AG09309 (cell line): ENCODE data around the gene ALDH1A3.

ENCODE experiments used
- DNase-seq: peaks from one replicate; pipeline ENCODE4 v3.0.0-alpha.2; 2010; ENCODE audit warnings: low read depth
- H3K4me3 ChIP-seq: 2 replicates; pipeline ENCODE4 v1.5.1; 2011; ENCODE audit warnings: mild to moderate bottlenecking, low read depth, low read length, moderate library complexity; ENCODE audit not compliant: control insufficient read depth
- TF ChIP-seq, protein P1 (sequence below): IDR thresholded peaks from 2 replicates; pipeline ENCODE4 v1.5.1; 2011; ENCODE audit warnings: mild to moderate bottlenecking, low read depth, low read length, inconsistent platforms; ENCODE audit not compliant: insufficient read depth, control insufficient read depth; ENCODE audit errors: missing control alignments

ALDH1A3 gene

DNA sequence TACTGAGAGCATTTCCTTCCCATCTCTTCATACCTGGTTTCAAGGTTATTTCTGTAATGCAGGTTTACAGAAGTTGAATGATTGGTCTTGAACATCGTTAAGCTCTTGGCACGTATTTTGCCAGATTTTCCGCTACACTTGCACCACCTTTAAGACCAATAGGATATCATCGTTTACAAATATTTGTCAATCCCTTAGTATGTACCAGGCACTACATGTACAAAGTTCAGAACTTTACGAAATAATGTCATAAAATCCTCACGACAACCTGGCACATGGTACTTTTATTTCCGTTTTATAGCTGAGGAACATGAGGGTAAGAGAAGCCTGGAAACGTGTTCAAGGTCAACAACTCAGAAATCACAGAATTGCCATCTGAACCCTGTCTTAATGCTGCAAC is 45.8 kb downstream of the ALDH1A3 start:
- no peak overlapping the region for H3K4me3 ChIP-seq
- DNase-seq: no peak
- TF ChIP-seq, protein P1, sequence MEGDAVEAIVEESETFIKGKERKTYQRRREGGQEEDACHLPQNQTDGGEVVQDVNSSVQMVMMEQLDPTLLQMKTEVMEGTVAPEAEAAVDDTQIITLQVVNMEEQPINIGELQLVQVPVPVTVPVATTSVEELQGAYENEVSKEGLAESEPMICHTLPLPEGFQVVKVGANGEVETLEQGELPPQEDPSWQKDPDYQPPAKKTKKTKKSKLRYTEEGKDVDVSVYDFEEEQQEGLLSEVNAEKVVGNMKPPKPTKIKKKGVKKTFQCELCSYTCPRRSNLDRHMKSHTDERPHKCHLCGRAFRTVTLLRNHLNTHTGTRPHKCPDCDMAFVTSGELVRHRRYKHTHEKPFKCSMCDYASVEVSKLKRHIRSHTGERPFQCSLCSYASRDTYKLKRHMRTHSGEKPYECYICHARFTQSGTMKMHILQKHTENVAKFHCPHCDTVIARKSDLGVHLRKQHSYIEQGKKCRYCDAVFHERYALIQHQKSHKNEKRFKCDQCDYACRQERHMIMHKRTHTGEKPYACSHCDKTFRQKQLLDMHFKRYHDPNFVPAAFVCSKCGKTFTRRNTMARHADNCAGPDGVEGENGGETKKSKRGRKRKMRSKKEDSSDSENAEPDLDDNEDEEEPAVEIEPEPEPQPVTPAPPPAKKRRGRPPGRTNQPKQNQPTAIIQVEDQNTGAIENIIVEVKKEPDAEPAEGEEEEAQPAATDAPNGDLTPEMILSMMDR: no peak

DNA sequence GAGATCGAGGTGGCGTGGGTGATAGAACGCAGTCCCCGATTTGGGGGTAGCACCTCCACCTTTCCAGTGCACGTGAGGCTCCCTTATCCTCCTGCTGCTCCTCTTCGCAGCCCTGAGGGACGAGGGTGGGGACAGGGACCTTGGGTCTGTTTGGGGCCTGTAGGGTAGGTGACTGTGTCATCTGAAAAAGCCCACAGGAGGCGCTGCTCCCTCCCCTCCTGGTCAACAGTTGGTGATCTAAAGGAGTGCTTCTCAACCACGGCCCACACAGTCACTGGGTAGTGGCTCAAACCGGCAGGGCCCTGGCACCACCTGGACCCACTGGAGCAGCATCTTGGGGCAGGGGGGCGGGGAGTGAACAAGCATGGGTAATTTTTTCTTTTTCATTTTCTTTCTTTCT is 46.6 kb downstream of the ALDH1A3 start:
- DNase-seq: no peak
- H3K4me3 ChIP-seq: no peak overlapping the region
- TF ChIP-seq, protein P1: no peak

DNA sequence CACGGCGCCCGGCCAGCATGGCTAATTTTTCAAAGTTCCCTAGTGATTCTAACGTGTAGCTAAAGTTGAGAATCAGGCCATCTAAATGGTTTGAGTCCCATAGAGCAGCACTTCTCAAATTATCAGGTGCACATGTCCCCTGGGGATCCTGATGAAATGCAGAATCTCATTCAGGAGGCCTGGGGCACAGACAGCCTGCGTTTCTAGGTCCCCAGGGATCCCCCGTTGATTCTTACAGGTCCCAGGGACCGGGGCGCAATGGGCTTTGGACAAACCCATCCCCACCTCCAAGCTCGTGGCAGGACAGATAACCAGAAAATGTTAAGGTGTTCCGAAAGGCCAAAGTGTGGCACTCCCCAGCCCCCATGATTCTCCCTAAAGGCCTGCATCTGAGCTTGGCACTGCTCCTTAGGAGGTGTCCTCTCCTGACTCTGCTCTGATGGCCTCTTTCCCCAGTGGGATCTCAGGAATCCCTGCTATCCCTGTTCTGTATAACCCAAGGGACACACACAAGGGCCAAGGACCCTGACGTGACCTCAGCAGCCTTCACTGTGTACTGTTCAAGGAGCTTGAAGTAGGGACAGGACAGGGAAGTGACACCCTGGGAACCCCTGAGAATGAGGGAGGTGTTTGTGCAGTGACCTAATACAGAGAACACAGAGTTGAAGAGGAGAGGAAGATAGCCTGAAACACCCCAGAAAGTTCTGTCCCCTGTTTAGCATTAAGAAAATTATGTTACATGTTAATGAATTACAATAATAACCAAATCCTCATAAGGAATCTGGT is 47.5 kb downstream of the ALDH1A3 start:
- TF ChIP-seq, protein P1: no peak
- H3K4me3 ChIP-seq: no peak overlapping the region
- no peak for DNase-seq

DNA sequence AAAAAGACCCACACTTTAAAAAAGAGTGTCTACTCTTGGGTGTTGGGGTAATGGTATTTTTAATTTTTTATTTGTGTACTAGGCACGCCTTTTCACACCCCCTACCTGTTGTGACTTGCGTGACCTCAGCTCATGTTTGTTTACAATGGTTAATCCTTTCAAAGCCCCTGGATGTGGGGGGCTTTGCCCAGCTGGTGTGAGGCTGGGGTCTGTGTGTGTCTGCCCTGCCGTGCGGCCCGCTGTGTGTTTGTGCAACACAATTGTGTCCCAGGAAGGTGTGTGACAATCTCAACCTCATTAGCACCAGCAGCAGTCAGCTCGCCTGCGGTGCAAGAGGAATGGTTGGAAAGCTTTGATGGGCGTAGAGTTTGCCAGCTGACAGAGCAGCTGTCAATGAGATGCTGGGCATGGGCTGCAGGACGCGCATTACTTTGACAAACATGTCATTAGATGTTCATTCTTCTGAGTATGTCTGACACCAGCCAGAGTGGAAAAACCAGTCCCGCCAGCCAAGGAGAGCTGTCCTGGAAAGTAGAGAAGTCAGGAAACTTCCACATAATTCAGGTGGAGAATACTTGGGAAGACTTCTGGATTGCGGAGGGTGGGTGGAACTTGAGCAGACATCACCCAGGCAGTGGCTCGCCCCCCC is 49.1 kb downstream of the ALDH1A3 start:
- DNase-seq: no peak
- no peak overlapping the region for H3K4me3 ChIP-seq
- TF ChIP-seq, protein P1: no peak

DNA sequence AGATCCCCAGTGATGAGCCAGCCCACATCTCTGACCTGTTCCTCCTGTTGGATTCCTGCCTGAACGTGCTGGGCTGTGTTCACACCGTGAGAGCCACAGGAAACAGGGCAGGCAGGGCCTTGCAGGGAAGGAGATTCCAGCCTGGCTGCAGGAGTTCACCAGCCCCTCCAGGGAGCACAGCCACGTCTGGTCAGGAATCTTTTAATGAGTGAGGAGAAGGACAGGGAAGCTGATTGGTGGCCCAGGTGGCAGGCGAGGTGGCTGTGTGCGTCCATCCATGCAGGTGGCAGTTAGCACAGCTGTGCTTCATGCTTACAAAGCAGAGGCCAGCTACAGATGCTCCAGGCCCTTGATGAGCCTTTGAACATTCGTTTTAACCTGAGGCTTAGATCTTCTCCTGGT is 50.0 kb downstream of the ALDH1A3 start:
- H3K4me3 ChIP-seq: no peak overlapping the region
- TF ChIP-seq, protein P1: no peak
- no peak for DNase-seq

DNA sequence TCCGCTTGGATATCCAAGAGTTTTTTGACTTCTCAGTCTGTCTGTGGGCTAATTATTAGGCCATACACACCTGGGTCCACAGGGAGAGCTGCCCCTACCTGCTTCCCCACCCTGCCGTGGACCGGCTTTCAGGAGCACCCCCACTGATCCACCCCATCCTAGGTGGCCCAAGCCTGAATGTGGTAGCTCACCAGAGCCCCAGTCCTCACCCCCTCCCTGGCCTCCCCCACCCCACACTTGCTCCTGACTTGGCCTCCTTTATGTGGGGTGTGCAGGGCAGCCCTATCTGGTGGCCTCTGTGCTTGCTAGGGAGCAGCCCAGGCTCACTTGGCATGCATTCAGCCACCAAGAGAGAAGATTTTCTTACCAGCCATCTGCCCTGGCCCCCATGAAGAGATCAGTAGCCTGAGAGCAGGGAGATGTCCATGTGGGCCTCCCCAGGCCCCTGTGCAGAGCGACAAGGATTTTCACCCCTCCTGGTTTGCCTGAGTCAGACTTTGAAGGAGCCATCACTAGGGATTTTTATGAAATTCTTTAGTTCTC is 50.7 kb downstream of the ALDH1A3 start:
- DNase-seq: no peak
- no peak overlapping the region for H3K4me3 ChIP-seq
- TF ChIP-seq, protein P1: no peak
